Fibroblast of lung (primary cell): ENCODE data around the gene FHIT.

Source experiments
- EZH2 ChIP-seq: IDR thresholded peaks from 2 replicates; pipeline ENCODE4 v1.5.1; 2012; ENCODE audit warnings: low read length, control low read depth, mild to moderate bottlenecking; ENCODE audit errors: missing control alignments
- TF ChIP-seq, protein P1 (sequence below), 2 donors: IDR thresholded peaks in 1 of 2; conservative IDR thresholded peaks in 1 of 2; 1 replicate in 1 of 2; 2 replicates in 1 of 2; pipeline ENCODE4 v1.5.1; 2011 to 2012; ENCODE audit warnings: low read length in 2 of 2, control low read depth in 1 of 2, inconsistent platforms in 1 of 2, low read depth in 1 of 2, mild to moderate bottlenecking in 1 of 2

DNA sequence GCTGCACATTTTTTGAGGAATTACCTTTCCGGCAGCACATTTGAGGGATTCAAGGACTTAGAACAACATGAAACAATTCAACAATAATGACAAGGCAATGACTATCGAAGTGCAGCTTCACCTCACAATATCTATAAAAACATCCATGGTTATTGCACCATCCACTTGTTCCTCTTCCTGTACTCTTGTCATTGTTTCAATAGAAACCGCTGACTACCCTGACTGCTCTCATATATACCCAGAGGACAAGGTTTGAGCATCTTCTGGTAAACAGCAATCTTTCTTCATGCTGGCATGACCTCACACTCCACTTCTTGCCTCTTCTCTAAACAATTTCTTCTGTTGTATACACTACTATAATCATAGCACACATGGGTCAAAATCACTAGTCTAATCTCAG lies 864.9 kb downstream of the FHIT start:
- TF ChIP-seq, protein P1, sequence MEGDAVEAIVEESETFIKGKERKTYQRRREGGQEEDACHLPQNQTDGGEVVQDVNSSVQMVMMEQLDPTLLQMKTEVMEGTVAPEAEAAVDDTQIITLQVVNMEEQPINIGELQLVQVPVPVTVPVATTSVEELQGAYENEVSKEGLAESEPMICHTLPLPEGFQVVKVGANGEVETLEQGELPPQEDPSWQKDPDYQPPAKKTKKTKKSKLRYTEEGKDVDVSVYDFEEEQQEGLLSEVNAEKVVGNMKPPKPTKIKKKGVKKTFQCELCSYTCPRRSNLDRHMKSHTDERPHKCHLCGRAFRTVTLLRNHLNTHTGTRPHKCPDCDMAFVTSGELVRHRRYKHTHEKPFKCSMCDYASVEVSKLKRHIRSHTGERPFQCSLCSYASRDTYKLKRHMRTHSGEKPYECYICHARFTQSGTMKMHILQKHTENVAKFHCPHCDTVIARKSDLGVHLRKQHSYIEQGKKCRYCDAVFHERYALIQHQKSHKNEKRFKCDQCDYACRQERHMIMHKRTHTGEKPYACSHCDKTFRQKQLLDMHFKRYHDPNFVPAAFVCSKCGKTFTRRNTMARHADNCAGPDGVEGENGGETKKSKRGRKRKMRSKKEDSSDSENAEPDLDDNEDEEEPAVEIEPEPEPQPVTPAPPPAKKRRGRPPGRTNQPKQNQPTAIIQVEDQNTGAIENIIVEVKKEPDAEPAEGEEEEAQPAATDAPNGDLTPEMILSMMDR (conservative IDR thresholded peaks at IDR 0.05 in 1 of 2, IDR thresholded peaks at IDR 0.05 in 1 of 2; ENCODE audit: low read depth in 1 of 2, low read length in 2 of 2) = no peak
- no peak for TF ChIP-seq EZH2
